Colon (tissue), 2 donors: ENCODE results near the gene RPS6KB1.
"Not testable (repeated sequence)": the region's sequence is repeated elsewhere in the genome, so short reads cannot be mapped to it uniquely, and the experiment has no call there.

Experiments
- FAIRE-seq: peaks from 2 replicates; lab custom pipeline; 2012; peaks lifted over from hg19 to GRCh38; lab: Jason Lieb, UNC
- donor health status: control.
- donor health status: control.

RPS6KB1 gene

DNA sequence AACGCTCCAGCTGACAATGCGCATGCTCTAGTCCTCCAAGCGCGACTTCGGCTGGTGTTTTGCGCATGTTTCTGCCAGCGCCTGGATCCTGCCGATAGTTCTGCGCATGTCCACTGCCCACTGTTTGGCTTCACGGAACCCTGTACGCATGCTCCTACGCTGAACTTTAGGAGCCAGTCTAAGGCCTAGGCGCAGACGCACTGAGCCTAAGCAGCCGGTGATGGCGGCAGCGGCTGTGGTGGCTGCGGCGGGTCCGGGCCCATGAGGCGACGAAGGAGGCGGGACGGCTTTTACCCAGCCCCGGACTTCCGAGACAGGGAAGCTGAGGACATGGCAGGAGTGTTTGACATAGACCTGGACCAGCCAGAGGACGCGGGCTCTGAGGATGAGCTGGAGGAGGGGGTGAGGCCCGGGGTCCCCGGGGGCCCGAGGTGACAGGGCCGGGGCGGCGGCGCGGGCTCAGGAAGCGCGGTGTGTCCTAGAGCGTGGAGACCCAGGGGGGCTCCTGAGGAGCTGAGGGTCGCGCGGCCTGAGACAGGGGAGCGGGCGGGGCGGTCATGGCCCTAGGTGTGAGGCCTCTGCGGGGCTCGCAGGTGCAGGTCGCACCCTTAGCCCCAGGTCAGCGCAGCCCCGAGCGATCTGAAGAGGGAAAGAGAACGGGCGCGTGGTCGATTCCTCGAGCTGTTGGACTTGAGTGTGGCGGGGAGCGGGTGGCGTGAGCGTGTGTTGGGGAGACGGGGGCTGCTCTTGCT is at the start of gene RPS6KB1, which contains the start of gene TUBD1:
Gene RPS6KB1 (plus strand): TSS at position 198 of the 752 bp plus-strand sequence. CDS start 64 bp downstream, at position 262.
Gene TUBD1 (minus strand): TSS at position 20 of the 752 bp plus-strand sequence. CDS start 1,941 bp downstream, outside the sequence.
- peak; percentile 43 for FAIRE-seq

DNA sequence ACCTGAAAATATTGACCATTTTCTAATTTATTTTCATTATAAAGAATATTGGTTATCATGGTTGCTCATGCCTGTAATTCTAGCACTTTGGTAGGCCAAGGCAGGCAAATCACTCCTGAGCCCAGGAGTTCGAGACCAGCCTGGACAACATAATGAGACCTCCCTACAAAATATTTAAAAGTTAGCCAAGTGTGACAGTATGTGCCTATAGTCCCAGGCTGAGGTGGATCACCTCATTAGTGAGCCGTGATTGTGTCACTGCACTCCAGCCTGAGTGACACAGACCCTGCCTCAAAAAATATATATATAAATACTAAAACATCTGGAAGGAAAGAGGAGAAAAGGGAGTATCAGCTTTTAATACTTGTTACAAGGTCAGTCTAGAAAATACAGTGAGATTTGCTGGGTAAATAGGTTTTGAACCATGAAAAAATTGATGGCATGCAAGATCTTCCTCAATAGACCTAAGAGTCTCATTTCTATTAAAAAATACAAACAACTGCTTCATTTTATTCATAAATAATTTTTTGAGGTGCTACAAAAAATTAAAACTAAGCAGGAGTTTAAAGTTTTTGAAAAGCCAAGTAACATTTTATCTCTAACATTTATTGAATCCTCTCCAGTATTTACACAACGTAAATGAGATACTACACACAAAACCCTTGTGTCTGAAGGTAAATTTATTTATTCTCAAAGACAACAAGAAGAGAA is 47.9 kb upstream of the RPS6KB1 start:
- no peak for FAIRE-seq

DNA sequence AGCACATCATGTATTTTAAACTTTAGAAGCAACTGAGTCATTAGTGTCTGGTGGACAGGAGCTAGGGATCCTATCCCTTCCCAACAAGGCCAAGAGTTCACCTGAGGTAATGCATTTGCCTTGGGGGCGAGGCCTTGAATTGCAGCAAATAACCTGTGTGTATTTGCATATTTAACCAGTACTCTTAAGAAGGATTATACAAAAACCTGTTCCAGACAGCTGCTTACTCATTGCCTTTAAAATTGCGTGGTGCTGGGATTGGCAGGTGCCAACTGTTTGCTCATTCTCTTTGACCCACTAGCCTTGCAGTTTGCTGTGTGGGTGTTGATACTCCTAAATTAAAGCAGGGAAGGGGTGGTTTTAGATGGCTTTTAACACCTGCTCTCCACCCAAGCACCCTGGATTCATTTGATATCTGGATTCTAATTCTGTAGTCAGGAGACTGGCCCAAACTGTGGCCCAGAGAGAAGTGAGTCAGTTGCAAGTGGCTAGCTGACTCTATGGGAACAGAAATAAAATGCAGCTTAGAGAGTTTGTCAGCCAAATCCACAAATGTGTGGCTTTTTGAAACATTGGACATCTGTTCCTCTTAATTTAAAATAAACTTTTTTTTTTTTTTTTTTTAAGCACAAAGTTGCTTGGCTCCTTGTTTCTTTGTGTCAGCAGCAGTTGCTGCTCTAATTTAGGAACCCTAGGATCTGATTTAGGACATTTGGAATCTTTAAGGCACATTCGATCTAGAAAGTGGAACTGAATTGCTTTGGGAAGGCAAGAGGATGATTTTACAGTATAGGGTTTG is 47.1 kb upstream of the RPS6KB1 start:
- FAIRE-seq: no peak

DNA sequence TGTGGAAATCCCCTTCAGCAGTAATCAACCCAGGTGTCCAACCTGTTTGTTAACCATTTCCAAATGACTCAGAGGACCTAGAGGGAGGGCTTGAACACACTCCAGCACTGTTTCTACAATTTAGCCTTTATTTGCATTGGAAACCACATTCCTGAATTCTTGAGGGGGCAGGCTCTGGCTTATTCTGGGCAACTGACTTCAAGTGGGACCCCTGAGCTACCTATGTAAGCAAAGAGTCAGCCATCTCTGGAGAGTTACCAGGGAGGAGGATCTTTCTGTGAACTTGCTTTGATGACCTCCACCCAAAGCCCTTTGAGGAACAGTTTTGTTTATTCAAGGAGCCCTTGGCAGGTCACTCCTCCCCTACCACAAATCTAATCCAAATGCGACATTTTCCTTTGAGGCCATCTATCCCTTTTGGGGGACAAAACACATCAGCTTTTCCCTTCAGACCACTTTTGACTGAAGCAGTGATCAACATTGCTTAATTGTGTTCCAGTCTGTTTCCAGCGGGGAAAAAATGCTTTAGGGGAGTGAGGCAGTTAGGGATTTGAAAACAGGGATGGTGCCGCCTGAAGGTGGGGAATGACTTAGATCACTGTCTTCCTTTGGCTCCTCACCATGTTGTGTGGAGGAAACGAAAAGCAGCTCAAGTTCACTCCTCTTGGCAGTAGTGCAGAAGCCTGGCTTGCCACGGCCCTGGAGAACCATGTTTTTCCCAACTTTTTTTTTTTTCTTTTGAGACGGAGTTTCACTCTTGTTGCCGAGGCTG is 46.3 kb upstream of the RPS6KB1 start:
- no peak for FAIRE-seq

DNA sequence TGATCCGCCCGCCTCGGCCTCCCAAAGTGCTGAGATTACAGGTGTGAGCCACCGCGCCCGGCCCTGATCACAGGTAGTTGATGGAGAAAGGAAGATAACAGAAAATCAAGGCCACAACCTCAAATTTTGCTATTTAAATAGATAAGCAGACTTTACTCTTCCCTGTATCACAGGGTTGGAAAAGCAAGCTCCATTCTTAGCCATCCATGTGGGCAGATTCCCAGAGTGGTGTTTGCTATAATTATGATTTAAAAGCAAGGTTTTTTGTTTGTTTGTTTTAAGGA is 44.6 kb upstream of the RPS6KB1 start:
- no peak for FAIRE-seq

DNA sequence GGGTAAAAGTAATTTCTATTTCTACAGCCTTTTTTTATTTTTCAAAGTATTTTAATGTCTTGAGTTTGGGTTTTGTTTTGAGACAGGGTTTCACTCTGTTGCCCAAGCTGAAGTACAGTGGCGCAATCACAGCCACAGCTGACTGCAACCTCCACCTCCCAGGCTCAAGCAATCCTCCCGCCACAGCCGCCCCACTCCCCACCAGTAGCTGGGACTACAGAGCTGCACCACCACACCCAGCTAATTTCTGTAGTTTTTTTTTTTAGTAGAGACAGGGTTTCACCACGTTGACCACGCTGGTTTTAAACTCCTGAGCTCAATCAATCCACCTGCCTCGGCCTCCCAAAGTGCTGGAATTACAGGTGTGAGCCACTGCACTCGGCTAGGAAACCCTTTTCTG is 44.1 kb upstream of the RPS6KB1 start:
- FAIRE-seq: no peak

DNA sequence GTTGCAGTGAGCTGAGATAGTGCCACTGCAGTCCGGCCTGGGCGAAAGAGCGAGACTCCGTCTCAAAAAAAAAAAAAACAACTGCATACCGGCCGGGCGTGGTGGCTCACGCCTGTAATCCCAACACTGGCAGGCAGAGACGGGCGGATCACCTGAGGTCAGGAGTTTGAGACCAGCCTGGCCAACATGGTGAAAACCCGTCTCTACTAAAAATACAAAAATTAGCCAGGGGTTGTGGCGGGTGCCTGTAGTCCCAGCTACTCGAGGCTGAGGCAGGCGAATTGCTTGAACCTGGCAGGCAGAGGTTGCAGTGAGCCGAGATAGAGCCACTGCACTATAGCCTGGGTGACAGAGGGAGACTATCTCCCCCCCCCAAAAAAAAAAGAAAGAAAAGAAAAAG is 42.6 kb upstream of the RPS6KB1 start:
- not testable (repeated sequence) for FAIRE-seq

DNA sequence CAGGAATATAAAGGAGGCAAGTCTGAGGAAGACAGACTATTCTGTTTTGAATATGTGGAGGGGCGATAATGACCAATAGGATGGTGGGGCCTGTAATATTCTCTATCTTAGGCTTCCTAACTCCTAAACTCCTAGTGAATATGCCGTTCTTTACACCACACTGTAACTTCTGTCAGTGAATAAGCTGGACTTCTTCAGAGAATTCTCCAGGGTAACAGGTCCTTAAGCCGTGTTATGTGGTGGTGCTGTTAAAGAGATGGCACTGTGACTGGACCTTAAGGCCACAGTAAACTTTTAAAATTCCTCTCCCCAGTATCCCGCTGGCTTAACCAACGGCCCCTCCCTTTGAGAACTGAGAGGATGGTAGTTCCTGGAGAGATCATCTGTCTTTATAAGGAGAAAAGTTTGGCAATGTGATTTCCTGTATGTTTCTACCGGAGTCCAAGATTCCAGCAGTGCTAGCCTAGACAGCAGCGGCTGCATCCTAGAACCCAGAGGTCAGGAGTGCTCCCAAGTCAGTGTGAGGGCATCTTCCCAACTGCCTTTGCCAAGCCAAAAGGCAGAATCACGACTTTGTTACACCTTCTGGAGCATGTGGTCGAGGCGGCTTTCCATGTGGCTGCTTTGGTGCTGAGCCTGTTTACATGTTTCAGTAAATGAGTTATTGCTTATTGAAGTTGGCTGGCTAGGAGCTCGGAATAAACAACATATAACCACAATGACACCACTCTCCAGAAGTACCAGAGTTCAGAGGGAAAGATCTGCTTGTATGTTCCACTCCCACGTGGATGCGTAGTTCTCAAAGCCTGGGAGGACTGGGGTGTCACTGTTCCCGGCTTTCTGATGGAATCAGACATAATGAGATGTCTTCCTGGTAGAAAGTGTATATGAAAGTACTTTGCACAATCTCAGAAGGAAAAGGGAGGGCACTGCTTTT is 41.2 kb upstream of the RPS6KB1 start:
- no peak for FAIRE-seq

DNA sequence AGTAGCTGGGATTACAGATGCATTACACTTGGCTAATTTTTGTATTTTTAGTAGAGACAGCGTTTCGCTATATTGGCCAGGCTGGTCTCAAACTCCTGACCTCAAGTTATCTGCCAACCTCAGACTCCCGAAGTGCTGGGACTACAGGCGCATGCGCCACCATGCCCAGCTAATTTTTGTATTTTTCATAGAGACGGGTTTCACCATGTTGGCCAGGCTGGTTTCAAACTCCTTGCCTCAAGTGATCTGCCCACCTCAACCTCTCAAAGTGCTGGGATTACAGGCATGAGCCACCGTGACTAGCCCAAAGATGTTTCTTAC is 40.1 kb upstream of the RPS6KB1 start:
- not testable (repeated sequence) for FAIRE-seq

DNA sequence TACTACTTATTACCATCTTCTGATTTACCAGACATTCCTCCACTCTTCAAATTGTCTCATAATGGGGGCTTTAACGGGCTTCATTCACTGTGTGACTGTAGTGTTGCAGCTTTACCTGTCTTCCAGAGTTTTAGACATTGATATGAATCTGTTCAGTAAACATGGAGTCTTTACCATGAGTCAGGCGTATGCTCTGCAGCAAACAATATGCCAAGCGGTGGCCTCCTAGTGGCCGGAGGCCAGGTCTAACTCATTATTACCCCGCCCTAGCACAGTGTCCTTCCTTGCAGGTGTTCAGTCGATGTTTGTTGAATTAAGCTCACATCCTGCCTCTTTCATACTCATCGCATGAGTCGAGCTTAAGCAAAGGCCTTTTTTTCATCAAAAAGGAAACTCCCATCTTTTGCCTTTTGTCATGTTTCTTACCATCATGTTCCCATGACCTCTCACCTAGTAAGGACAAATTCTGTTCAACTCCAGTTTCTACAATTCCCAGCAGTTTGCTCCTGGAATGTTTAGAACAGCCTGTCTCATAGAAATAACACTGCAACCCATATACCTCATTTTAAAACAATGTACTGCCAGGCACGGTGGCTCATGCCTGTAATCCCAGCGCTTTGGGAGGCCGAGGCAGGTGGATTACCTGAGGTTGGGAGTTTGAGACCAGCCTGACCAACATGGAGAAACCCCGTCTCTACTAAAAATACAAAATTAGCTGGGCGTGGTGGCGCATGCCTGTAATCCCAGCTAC is 39.6 kb upstream of the RPS6KB1 start:
- no peak for FAIRE-seq

DNA sequence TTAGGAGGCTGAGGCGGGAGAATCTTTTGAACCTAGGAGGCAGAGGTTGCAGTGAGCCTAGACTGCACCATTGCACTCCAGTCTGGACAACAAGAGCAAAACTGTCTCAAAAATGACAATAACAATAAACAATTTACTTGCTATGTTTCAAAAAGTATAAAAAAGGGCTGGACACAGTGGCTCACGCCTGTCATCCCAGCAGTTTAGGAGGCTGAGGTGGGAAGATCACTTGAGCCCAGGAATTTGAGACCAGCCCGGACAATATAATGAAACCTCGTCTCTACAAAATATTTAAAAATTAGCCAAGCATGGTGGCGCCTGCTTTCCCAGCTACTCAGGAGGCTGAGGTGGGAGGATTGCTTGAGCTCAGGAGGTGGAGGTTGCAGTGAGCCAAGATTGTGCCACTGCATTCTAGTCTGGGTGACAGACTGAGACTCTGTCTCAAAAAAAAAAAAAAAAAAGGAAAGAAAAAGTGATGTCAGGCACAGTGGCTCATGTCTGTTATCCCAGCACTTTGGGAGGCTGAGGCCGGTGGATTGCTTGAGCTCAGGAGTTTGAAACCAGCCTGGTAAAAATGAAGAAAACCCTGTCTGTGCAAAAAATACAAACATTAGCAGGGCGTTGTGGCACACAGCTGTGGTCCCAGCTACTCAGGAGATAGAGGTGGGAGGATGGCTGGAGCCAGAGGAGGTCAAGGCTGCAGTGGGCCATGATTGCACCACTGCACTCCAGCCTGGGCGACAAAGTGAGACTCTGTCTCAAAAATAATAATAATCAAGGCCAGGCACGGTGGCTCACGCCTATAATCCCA is 38.8 kb upstream of the RPS6KB1 start:
- FAIRE-seq: not testable (repeated sequence)

DNA sequence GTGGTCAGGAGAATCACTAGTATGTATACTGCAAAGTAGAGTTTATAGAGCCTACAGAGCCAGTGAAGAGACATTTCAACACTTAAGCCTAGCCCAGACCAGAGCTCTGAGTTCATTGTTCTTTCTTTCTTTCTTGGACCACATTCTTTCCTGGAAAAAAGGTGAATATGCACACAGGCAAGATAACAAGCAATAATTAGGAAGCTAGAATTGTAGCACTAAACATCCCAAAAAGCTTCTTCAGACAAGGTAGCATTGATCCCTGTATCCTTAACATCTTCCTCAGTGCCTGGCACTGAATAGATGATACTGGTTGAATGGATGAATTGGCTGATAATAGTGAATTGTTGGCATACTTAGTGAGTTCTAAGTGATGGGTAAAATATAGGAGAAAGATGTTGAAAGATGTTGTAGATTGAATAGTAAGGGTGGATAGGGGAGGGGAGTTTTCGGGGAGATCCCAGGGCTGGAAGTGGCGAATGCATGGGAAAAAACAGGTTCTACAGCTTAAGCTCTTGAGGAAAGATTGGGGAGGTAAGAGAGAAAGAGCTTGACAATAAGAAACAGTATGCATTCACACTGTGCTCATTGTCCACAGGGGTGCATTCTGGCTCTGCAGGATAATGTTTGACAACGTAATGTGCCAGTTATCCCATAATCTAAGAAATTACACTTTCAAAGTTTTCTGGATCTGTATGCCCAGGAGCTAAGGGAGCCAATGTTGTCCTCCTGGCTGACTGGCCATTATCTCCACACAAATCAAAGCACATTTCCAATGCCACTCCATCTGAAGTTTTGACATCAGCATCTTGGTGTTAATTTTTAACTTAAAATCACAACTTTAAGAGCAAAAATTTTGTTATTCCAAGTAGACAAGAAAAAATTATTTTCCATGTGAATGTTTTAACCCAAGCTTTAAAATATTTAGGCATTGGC is 35.8 kb upstream of the RPS6KB1 start:
- no peak for FAIRE-seq

DNA sequence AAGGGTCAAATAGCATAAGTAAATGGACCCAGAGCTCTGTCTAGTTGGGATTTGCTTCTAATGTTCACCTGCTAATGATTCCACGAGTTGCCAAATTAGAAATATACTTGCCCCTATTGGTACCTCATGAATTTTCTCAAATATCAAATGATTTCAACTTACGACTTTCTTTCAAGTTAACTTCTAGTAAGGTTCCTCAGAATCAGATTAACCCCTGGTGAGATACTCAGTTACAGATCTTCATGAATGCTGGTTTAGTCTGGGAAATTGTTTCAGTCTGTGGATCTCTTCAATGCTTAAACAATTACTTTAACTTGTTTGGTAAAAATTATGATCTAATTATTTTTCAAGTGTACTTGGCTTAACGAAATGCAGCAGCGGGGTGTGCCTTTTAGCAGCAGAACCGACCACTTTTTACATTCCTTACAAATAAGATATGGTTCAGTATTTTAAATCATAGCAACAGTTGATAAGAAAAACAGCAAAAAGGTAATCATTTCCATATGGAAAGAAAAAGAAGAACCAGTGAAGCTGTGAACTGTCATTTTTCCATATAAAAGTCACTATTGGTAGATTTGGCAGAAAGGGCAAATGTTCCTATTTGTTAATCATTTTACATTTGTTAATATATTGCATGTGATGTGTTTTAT is 34.6 kb upstream of the RPS6KB1 start:
- FAIRE-seq: no peak

DNA sequence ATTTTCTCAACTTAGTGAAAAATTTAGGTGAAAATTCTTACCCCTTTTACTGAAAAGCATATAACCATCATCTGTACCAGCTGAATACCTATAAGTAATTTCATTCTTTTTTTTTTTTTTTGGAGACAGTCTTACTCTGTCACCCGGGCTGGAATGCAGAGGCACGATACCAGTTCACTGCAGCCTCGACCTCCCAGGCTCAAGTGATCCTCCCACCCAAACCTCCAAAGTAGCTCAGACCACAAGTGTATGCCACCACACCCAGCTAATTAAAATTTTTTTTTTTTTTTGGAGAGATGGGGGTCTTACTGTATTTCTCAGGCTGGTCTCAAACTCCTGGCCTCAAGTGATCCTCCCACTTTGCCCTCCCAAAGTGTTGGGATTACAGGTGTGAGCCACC is 34.0 kb upstream of the RPS6KB1 start:
- FAIRE-seq: no peak

DNA sequence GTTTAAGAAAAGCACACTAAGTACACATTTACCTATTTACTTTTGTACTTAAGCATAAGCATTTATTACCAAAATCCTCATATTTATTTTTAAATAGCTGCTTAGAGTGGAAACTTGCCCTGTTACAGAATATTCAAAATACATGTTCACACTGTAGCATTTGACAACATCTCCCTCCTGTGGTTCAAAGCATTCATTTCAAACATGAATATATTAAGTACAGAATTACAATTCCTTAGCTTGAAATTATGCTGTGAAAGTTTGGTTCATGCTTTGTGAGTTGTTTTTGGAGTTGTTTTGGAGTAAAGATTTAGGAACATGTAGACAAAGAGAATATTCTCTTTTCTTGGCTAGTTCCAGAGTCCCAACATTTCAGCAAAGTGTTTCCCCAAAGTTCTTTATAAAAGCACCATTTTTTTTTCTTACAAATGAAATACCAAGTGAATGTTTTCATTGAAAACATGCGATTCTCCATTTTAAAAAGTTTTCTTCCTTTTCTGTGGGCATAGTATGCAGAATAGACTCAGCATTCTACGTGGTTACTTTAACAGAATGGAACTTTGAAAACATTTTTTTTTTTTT is 33.4 kb upstream of the RPS6KB1 start:
- no peak for FAIRE-seq

DNA sequence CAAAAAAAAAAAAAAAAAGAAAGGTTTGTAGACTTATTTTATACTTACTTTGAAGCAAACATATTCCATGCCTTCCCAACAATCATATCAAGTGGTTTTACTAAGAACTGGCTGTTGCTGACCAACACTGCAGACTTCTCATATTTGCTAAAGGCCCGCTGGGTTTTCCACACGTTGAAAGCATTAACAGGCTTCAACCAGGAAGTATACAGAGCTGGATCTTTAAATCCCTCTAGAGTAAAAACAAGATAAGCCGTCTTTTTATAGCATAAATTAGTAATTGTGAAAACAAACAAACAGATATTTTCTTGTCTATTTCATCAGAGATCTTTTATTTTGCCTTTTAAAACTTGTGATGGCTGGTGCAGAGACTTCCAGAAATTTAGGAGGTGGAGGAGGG is 29.3 kb upstream of the RPS6KB1 start:
- no peak for FAIRE-seq

DNA sequence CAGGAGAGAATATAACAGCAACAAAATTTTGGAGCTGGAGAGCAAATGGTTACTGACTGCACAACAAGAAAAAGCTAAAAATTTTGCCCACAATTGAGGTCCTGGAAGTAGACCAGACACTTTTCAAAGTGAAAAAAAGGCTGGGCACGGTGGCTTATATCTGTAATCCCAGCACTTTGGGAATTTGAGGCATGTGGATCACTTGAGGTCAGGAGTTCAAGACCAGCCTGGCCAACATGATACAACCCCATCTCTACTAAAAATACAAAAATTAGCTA is 23.0 kb upstream of the RPS6KB1 start:
- FAIRE-seq: no peak

DNA sequence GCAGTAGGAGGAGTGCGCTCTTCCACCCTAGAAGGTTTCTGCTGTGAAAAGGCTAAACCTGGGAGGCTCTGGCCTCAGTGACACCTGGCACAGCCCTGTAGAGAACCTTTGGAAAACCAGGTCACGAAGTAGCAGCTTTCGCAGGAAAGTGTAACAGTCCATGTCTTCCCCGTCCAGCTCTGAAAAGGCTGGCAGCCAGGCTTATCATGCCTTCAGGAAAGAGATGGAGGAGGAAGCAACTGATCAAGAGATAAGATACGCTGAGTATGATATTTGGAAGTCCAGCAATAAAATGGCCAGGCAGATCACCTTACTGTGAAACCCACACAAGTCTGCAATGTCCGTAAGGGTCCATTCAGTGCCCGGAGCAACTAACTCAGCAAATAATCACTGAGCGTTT is 22.4 kb upstream of the RPS6KB1 start:
- no peak for FAIRE-seq
